ENCODE results near the gene IFNL2. TPM values are rescaled to one million over a fixed set of nuclear protein-coding genes. Genes with fewer than 3 reads are reported as not detected.
A peak's percentile ranks its signal among the peaks of the same experiment; 100 is the strongest.

IFNL2 gene
- polyA plus RNA-seq, 1 donor from 2014 or later, result not detected

DNA sequence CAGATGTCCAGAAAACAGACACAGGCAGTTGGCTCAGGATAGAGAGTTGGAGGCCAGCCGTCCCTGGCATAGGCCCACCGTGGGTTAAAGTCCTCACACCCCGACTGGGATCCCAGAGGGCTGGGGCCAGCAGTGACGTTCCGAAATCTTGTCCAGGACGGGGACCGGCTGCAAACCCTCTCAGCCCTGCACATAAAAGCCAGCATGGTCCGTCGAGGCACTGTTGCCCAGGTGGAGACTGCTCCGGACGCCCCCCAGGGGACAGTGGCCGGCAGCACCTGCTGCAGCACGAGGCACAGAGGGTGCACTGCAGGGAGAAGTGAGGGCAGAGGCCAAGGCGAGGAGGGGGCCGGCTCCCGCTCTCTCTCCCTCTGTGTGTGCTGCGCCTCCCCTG is 4.3 kb upstream of the IFNL2 start:
- no peak overlapping the region for H2AFZ ChIP-seq (ENCODE audit: low read depth, low read length)

DNA sequence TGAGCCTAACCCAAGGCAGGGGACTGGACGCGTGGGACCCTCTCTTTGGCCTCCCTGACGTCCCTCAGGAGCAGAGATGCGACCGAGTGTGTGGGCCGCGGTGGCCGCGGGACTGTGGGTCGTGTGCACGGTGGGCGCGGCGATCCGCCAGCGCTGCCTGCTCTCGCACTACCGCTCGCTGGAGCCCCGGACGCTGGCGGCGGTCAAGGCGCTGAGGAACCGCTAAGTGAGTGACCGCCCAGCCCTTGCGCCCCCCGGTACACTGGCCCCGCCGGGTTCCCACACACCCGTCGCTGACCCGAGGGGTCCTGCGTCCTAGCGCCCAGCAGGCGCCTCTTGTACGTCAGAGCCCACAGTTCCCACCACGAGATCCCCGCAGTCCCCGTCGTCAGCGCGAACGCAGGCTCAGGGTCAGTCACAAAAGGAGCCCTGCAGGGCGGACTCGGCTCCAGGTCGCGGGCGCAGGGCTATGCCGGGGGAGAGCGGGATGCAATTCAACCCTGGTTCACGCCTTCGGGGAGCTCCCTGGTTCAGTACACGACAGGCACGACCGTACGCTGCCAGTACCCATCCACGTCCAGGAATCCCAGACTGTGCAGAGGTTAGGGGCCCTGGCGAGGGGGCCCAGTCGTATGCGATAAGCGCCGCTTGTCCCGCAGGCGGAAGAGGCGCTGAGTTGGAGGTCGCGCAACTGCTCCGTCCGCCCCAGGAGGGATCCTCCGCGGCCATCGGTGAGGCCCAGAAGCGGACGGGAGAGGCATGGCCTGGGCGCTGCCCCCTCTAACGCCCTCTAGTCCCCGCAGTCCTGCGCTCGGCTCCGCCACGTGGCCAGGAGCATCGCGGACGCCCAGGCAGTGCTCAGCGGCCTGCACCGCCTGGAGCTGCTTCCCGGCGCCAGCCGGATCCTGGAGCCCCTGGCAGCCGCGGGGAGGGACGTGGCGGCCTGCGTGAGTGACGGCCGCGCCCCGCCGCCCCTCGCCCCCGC is 3.6 kb upstream of the IFNL2 start:
- no peaks in the 10 kb centered on the region for H3K9me3 ChIP-seq (ENCODE audit: low read length)
- no peaks in the 10 kb centered on the region for H3K9me2 ChIP-seq (ENCODE audit: insufficient read depth, low read length)
- no peaks in the 10 kb centered on the region for H3F3A ChIP-seq (ENCODE audit: insufficient read depth, low read length, poor library complexity, severe bottlenecking)
- H4K20me1 ChIP-seq (ENCODE audit: insufficient read depth), result no peaks in the 10 kb centered on the region
- no peak overlapping the region for H3K9ac ChIP-seq (ENCODE audit: low read length)
- H2AFZ ChIP-seq (ENCODE audit: low read depth, low read length), result no peak overlapping the region
- TF ChIP-seq EZH2 (IDR thresholded peaks at IDR 0.05; ENCODE audit: borderline replicate concordance, insufficient read depth, low read length, poor library complexity, severe bottlenecking) (no peak), TAF1 (IDR thresholded peaks at IDR 0.05; ENCODE audit: low read depth) (no peak), EP300 (conservative IDR thresholded peaks at IDR 0.05; ENCODE audit: poor library complexity, severe bottlenecking) (no peak), MXI1 (conservative IDR thresholded peaks at IDR 0.05; ENCODE audit: poor library complexity, severe bottlenecking) (no peak), SMC3 (conservative IDR thresholded peaks at IDR 0.05; ENCODE audit: poor library complexity) (no peak), POLR2AphosphoS5 (IDR thresholded peaks at IDR 0.05) (no peak), RAD21 (conservative IDR thresholded peaks at IDR 0.05) (no peak)
- TF ChIP-seq, protein P1, sequence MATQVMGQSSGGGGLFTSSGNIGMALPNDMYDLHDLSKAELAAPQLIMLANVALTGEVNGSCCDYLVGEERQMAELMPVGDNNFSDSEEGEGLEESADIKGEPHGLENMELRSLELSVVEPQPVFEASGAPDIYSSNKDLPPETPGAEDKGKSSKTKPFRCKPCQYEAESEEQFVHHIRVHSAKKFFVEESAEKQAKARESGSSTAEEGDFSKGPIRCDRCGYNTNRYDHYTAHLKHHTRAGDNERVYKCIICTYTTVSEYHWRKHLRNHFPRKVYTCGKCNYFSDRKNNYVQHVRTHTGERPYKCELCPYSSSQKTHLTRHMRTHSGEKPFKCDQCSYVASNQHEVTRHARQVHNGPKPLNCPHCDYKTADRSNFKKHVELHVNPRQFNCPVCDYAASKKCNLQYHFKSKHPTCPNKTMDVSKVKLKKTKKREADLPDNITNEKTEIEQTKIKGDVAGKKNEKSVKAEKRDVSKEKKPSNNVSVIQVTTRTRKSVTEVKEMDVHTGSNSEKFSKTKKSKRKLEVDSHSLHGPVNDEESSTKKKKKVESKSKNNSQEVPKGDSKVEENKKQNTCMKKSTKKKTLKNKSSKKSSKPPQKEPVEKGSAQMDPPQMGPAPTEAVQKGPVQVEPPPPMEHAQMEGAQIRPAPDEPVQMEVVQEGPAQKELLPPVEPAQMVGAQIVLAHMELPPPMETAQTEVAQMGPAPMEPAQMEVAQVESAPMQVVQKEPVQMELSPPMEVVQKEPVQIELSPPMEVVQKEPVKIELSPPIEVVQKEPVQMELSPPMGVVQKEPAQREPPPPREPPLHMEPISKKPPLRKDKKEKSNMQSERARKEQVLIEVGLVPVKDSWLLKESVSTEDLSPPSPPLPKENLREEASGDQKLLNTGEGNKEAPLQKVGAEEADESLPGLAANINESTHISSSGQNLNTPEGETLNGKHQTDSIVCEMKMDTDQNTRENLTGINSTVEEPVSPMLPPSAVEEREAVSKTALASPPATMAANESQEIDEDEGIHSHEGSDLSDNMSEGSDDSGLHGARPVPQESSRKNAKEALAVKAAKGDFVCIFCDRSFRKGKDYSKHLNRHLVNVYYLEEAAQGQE (IDR thresholded peaks at IDR 0.05; ENCODE audit: borderline replicate concordance), result no peak
- TF ChIP-seq, protein P2, sequence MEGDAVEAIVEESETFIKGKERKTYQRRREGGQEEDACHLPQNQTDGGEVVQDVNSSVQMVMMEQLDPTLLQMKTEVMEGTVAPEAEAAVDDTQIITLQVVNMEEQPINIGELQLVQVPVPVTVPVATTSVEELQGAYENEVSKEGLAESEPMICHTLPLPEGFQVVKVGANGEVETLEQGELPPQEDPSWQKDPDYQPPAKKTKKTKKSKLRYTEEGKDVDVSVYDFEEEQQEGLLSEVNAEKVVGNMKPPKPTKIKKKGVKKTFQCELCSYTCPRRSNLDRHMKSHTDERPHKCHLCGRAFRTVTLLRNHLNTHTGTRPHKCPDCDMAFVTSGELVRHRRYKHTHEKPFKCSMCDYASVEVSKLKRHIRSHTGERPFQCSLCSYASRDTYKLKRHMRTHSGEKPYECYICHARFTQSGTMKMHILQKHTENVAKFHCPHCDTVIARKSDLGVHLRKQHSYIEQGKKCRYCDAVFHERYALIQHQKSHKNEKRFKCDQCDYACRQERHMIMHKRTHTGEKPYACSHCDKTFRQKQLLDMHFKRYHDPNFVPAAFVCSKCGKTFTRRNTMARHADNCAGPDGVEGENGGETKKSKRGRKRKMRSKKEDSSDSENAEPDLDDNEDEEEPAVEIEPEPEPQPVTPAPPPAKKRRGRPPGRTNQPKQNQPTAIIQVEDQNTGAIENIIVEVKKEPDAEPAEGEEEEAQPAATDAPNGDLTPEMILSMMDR (IDR thresholded peaks at IDR 0.05; ENCODE audit: poor library complexity, severe bottlenecking), result no peak
- H3K27ac ChIP-seq (ENCODE audit: low read length), result no peak overlapping the region
- H3K4me2 ChIP-seq (ENCODE audit: low read length), result no peak overlapping the region
- H3K79me2 ChIP-seq (replicated peaks; ENCODE audit: insufficient read depth, low read length), result no peaks in the 10 kb centered on the region
- peaks cover 43% of the 10 kb centered on the region for H3K27me3 ChIP-seq (ENCODE audit: insufficient read depth, low read depth, low read length)
- peak overlapping the region; percentile 35 for H3K4me3 ChIP-seq (ENCODE audit: low read length)
- no peaks in the 10 kb centered on the region for H3K36me3 ChIP-seq (ENCODE audit: insufficient read depth, low read length)

More for the DNA sequence above, 4.3 kb upstream of the IFNL2 start:
- H3K9ac ChIP-seq (ENCODE audit: low read length), result no peak overlapping the region
- no peaks in the 10 kb centered on the region for H3K79me2 ChIP-seq (replicated peaks; ENCODE audit: insufficient read depth, low read length)
- H4K20me1 ChIP-seq (ENCODE audit: insufficient read depth), result no peaks in the 10 kb centered on the region
- H3K36me3 ChIP-seq (ENCODE audit: insufficient read depth, low read length), result no peaks in the 10 kb centered on the region
- no peak overlapping the region for H3K27ac ChIP-seq (ENCODE audit: low read length)
- H3F3A ChIP-seq (ENCODE audit: insufficient read depth, low read length, poor library complexity, severe bottlenecking), result no peaks in the 10 kb centered on the region
- no peaks in the 10 kb centered on the region for H3K9me3 ChIP-seq (ENCODE audit: low read length)
- TF ChIP-seq TAF1 (IDR thresholded peaks at IDR 0.05; ENCODE audit: low read depth), result no peak
- TF ChIP-seq EZH2 (IDR thresholded peaks at IDR 0.05; ENCODE audit: borderline replicate concordance, insufficient read depth, low read length, poor library complexity, severe bottlenecking), result peak; percentile 24
- H3K4me2 ChIP-seq (ENCODE audit: low read length), result no peak overlapping the region
- H3K27me3 ChIP-seq (ENCODE audit: insufficient read depth, low read depth, low read length), result peaks cover 43% of the 10 kb centered on the region
- peak overlapping the region; percentile 35 for H3K4me3 ChIP-seq (ENCODE audit: low read length)
- H3K9me2 ChIP-seq (ENCODE audit: insufficient read depth, low read length), result no peaks in the 10 kb centered on the region

Data from neural cell (in vitro differentiated cells).